Stimulated activated naive CD4-positive, alpha-beta T cell (primary cell): ENCODE results near the gene IRAK2.
A peak's percentile ranks its signal among the peaks of the same experiment; 100 is the strongest.

ENCODE experiments used
- DNase-seq, 6 experiments: peaks; one replicate each; lab custom pipeline; 2025; lab: John Stamatoyannopoulos, UW

The IRAK2 gene

DNA sequence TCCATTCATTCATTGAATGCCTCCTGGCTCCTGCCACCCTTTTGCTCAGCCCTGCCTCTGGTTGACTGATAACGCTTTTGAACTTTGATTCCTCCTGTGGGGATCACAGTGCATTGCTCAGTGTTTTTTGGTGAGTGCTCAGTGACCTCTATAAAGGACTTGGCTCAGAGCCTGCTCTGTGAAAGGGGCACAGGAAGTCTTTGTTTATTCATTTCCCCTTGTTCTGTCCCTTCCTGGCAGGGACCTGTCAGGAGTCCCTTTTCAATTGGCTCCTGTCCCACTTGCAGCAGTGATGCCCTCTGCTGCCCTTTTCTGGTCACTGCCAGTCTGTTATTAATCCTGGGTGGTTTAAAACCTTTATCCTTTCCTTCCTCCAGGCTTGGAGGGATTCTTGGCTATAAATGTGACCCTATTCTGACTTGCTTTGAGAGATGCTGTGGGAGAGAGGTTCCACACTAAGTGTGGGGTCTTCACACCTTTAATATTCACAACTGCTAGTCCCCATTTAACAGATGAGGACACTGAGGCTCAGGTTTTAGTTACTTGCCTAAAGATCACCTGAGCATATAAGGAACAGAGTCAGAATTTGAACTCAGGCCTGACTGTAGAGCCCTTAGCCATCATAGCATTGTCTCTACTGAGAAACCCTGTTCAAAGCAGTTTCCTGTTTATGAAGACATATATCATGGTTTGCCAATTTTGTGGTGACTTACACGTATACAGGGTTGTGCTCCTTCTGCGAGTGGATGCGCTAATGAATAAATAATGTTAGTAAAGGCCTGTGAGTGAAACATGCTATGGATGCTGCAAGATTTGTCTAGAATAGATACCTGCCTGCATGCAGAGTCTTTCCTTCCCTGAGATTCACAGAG is 60.3 kb downstream of the IRAK2 start:
- DNase-seq: peak; percentile 27 to 69 (median 48)

DNA sequence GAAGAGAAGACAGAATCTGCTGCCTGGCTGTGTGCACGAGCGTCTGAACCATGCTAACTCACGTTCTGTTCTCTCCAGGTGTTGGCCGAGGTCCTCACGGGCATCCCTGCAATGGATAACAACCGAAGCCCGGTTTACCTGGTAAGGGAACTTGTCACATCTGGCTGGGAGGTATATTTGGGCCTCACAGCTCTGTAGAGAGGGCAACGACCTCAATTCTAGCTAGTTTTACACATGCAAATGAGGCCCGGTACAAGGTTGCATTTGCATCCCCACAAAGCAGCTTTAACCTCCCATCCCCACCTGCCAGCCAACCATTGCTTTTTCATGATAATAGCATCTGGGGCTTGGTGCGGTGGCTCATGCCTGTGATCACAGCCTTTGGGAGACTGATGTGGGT is 61.6 kb downstream of the IRAK2 start:
- DNase-seq: no peak

DNA sequence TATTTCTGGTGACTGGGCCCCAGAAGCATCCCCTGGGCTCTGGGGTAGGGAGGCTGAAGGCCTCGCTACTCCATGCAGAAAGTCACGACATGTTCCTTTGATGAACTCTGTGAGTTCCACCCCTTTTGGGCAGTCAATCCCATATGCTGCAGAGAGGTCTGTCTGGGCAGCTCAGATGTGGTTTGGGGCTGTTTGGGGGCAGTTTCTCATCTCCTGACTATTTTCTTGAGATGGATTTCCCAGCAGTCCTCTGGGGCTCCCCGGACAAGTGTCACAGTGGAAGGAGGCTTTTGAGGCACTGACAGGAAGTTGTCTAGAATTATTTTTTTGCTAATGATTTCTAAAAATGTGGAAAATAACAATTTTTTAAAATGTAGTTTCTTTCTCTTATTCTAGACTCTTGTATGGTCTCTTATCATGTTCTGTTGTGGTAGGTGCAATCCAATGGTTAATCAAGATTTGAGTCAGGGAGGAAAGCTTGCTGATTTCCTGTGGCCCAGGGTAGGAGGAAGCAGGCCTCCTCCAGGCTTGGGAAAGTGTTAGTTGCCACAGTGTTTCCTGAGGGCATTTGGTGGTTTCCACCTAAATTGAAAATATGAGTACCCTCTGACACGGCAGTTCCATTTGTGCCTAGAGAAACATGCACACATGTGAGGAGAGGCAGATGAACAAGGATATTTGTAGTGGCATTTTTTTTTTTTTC is 63.7 kb downstream of the IRAK2 start:
- DNase-seq: no peak

DNA sequence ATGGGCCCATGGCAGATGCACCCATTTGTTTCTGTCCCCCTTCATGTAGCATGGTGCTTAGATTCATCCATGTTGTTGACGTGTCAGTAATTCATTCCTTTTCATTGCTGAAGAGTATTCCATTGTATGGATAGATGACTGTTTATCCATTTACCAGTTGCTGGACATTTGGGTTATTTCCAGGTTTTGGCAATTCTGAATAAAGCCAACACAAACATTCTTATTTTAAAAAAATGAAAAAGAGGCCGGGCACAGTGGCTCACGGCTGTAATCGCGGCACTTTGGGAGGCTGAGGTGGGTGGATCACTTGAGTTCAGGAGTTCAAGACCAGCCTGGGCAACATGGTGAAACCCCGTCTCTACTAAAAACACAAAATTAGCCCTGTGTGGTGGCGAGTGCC is 64.9 kb downstream of the IRAK2 start:
- DNase-seq: no peak

DNA sequence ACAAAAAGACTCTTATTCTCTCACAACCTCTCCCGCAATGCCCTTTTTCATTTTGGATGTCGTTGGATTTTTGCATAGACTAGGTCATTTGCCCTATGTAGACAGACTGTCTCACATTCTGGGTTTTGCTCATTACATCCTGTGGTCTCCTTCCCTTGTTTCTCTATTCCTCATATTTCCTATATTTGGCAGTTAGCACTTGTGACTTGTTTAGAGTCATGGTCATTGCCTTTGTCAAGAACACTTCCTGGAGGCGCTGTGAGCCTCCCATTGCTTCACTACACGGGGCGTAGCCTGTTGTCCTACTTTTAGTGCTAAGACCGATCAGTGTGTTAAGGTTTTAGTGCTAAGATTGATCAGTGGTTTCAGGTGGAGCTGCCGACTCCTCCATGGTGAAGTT is 67.4 kb downstream of the IRAK2 start:
- DNase-seq: no peak

DNA sequence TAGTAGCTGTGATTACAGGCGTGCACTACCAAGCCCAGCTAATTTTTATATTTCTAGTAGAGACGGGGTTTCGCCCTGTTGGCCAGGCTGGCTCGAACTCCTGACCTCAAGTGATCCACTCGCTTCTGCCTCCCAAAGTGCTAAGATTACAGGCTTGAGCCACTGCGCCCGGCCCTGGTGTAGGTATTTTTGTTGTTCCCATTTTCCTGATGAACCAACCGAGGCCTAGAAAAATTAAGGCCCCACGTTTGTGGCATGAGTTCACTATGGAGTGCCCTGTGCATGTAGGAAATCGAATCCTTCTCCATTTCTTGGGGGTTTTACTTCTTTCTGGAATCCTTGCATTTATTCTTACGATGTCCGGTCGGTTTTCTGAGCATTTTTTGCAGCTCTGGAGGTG is 69.3 kb downstream of the IRAK2 start:
- DNase-seq: no peak

DNA sequence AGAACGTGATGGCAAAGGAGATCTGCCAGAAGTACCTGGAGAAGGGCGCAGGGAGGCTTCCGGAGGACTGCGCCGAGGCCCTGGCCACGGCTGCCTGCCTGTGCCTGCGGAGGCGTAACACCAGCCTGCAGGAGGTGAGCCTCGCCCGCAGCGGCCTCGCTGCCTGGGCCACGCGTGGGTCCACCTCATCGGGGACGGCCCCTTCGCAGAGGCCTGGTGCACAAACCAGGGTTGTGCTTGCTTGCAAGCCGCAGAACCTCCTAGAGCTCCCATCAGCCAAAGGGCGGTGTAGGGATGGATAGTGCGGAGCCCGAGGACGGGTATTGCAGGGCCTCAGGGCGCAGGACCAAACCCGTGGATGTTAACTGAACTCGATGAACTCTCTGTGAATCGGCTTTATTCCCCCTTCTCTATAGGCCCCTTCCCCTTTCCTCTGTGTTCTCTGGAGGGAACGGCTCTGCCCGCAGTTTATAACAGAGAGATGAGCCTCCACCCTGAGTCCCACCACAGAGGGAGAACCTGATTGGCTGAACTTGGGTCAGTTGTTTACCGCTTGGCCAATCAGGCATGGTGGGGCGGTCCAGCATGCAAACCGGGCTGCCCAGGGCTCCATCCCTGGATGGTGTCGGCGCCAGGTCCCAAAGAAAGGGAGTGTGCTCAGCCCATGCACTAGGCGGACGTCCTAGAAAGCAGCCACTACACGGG is 70.0 kb downstream of the IRAK2 start:
- DNase-seq: no peak

DNA sequence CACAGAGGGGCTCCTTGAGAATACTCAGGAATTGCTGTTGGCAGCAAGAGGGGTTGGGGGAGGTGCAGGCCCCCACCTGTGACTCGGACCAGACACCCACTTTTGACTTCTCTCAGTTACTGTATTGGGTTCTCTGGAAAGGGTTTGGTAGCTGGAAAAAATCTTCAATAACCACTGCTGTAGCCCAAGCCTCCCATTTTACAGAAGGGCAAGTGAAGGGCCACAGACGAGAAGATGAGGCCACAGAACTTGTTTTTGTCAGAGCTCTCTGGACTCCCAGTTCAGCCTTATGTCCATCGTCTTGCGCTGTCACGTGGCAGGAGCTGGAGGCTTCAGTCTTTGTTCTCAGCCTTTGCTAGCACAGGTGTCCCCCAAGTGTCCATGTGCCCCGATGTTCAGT is 70.8 kb downstream of the IRAK2 start:
- DNase-seq: no peak

DNA sequence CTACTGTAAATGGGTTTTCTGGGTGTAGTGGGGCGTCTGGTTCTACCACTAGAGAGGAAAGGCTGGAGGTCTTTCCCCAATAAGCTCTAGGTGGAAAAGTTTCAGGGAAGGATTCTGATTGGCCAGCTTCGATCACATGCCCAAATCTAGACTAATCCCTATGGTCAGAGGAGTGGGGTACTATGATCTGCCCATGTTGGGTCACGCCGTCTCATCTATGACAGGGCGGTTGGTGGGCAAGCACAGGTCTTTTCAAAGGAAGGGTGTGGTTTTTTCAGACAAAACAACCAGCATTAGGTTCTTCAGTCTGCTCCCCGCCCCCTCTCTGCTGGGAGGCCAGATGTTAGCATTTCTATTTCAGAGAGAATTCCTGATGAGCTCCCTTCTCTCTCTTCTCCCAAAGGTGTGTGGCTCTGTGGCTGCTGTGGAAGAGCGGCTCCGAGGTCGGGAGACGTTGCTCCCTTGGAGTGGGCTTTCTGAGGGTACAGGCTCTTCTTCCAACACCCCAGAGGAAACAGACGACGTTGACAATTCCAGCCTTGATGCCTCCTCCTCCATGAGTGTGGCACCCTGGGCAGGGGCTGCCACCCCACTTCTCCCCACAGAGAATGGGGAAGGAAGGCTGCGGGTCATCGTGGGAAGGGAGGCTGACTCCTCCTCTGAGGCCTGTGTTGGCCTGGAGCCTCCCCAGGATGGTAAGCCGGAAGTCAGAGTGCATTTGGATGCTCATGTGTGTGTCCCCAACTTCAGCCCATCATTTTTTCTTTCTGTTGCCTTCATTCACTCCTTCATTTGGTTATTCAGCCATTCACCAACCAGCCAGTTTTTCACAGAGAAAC is 73.8 kb downstream of the IRAK2 start:
- peak in 2 of 6 experiments; percentile 7 for DNase-seq

DNA sequence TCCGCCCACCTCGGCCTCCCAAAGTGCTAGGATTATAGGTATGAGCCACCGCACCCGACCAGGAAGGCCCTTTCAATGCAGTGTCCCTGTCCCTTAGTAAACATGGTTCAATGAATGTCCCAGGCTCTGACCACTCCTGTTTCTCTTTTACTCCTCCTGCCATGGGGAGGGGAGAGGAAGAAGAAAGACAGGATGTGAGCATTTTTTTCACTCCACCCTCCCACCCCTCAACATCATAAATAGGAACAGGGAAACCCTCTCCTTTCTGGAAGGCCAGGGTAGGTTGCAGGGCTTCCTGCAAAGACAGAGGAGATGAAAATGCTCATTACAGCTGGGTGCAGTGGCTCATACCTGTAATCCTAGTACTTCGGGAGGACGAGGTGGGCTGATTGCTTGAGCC is 76.1 kb downstream of the IRAK2 start:
- no peak for DNase-seq

DNA sequence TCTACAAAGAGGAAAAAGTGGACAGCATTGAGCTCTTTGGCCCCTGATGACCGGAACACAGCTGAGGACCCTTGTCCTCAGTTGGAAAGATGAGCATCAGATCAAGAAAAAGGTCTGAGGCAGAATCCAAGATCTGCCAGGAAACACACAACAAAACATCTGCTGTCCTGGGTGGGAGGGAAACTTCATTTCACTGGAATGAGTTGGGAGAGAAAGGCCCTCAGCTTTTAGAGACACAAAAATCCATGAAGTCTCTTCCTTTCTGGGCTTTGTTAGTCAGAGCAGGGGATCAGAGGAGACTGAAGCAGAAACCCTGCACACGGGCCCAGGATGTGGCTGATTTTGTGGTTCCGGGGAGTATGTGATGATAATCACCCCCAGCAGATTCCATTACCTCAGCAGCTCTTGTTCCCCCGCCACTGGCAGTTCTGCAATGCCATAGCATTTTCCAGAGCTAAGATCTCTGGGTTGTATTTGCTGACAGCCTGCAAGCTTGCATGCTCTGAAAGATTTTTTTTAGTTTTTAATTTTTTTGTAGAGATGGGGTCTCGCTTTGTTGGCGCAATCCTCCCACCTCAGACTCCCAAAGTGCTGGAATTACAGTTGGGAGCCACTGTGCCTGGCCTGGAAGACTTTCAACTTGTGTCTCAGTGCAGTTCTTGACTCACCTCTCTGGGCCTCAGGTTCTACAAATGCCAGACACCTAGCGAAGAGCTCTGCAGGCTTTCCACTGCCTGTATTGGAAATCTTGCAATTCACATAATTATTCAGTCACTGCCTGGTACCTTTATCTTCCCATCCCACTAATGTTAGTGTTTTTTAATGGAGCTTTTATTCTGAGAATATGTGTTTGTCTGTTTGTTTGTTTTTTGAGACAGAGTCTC is 77.7 kb downstream of the IRAK2 start:
- peak; percentile 60 to 86 (median 78) for DNase-seq

DNA sequence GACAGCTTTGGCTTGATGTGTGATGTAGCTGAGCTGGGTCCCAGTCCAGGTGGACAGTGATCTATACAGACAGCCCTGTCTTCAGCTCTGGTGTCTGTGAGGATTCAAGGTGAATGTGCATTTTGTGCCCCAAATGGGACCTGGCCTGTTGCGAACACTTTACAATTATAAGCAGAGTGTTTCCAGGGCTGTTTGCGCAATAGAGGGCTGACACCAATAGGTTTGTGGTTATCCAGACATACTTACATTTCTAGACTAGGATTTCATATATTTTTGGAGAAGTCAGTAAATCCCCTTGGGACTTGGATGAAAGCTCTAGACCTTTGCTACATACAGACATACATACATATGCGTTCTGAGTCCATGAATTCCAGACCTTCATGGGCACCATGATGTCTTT is 79.3 kb downstream of the IRAK2 start:
- no peak for DNase-seq

DNA sequence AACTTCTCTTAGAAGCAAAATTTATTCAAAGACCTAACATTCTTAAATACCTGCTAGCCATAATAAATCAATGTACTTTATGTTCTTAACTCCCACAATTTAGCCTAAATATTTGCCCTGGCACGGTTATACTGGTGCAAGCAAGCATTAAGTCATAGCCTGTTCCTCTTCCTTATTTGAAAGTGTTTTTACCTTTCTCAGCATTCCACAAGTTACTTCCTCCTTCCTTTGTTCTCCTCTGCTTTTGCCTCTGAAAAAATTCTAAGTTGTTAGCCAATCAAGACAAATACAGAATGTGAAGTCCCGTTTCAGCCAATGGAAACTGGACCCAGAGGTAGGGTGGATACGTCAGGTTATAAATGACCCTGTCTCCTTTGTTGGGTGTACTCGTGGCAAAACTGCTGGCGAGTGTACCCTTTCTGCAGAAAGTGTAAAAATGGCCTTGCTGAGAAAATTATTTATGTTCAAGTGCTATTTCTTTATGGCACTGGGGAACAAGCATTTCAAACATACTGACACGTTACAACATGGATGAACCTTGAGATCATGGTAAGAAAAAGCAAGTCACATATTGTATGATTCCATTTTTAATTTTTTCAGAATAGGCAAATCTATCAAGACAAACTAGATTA is 80.5 kb downstream of the IRAK2 start:
- DNase-seq: no peak

DNA sequence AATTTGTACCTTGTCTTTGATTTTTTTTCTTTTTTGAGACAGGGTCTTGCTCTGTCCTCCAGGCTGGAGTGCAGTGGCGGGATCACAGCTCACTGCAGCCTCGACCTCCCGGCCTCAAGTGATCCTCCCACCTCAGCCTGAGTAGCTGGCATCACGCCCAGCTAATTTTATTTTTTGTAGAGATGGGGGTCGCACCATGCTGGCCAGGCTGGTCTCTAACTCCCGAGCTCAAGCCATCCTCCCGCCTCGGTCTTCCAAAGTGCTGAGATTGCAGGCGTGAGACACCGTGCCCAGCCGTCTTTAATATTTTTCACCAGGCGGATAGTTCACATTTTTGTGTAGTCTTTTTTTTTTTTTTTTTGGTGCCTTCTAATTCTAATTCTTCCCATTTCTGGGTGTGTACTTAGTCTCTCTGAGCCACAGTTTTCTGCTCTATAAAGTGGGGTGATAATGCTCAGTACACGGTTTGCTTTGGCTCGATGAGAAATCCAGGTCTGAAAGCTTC is 83.0 kb downstream of the IRAK2 start:
- no peak for DNase-seq

DNA sequence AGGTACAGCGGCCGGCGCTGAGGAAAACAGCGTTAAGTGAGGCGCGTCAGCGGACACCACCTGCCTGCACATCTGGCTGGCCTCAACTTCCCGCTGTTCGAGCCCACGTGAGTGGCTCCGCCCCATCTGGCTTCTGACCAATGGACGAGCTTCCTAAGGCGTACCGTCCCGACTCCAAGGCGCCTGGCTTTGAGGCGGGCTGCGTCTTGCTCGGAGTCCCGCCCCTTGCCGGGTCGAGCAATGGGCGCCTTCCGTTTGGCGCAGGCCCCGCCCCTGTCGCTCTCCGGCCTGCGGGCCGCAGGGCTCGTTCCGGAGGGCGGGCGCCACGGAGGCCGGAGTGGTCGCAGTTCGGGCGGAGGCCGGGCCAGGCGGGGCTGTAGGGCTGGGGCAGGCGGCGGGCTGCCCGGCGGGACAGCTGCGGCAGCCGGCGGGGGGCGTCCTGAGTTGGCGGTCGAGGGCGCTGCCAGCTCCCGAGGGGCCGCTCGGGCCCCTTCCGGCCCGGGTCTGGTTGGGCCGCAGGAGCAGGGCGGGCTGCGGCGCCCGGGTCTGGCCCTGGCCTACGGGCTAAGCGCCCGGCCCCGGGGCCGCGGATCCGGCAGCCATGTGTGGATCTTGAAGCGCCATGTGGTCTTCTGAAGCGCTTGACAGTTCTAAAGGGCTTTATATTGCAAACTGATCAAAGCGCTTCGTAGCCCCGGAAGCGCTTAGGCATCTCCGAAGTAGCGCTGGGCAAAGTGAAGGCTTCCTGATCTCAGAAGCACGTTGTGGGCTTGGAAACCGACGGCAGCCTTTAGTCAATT is 83.7 kb downstream of the IRAK2 start, which contains the start of gene TATDN2:
Gene TATDN2 (plus strand): TSS at position 276 of the 800 bp plus-strand sequence. CDS start 742 bp downstream, outside the sequence.
- peak; percentile 82 to 92 (median 86) for DNase-seq

DNA sequence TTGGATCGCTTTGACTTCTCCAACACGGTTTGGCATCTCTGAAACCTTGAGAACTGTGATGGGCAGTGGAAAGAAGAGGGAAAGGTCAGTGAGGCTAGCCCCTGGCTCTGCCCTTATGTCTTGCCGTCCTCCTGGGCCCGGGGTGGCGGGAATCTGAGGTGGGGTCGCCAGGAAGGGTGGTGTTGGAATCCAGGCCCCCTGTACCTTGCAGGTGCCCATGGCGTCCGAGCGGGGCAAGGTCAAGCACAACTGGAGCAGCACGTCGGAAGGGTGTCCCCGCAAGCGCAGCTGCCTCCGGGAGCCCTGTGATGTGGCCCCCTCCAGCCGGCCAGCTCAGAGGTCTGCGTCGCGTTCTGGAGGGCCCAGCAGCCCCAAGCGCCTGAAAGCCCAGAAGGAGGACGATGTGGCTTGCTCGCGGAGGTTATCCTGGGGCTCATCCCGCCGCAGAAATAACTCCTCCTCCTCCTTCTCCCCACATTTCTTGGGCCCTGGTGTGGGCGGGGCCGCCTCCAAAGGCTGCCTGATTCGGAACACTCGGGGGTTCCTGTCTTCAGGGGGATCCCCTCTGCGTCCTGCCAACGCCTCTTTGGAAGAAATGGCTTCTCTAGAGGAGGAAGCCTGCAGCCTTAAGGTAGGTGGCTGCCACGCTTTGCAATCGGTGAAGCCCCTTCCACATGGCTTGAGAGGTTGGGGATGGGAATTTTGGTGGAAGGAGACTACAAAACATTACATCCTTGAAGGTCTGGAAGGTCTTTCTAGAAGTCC is 84.4 kb downstream of the IRAK2 start:
- DNase-seq: peak in 5 of 6 experiments; percentile 12 to 54 (median 36)

DNA sequence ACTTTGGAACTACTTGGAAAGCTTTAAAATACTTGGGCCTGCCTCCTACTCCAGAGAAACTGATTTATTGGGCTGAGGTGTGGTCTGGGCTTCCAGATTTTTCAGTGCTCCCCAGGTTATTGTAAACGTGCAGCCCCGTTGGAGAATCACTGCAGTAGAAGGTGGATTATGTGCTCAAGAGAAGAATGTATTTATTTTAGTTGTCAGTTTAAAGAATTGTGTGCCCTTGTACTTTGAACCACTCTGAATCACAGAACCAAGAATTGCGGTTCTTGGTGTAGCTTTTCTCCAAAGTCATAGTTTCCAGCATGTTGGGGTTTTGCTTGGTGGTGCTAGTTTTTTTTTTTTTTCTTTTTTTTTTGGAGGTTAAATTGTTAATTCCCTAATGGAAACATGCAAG is 85.1 kb downstream of the IRAK2 start:
- DNase-seq: no peak

DNA sequence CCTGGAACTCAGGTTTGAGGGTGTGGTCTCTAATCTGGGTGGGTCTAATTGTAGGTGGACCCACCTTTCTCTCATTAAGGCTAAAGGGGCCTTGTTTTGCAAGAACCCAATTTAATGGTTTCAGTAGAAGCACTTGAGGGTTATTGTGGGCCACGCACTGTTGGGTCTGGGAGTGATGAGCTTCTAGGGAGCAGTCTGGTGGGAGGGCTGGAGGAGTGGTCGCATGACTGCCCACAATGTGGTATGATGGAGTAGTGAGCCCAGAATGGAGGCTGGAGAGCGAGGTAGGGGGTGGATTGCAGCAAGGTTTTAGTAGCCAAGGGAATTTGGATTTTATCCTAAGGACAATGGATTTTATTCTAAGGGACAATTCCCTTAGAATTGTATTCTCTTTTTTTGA is 86.3 kb downstream of the IRAK2 start:
- DNase-seq: no peak
